ENCODE results near the gene YPEL1. TPM values are rescaled to one million over a fixed set of nuclear protein-coding genes. Genes with fewer than 3 reads are reported as not detected.
"Not testable (repeated sequence)": the region's sequence is repeated elsewhere in the genome, so short reads cannot be mapped to it uniquely, and the experiment has no call there.

YPEL1 gene
- total and polyA plus RNA-seq, 2 donors (not counting 1 experiment from before 2014, with no cell fraction given) = 14.9 to 17.0 TPM

DNA sequence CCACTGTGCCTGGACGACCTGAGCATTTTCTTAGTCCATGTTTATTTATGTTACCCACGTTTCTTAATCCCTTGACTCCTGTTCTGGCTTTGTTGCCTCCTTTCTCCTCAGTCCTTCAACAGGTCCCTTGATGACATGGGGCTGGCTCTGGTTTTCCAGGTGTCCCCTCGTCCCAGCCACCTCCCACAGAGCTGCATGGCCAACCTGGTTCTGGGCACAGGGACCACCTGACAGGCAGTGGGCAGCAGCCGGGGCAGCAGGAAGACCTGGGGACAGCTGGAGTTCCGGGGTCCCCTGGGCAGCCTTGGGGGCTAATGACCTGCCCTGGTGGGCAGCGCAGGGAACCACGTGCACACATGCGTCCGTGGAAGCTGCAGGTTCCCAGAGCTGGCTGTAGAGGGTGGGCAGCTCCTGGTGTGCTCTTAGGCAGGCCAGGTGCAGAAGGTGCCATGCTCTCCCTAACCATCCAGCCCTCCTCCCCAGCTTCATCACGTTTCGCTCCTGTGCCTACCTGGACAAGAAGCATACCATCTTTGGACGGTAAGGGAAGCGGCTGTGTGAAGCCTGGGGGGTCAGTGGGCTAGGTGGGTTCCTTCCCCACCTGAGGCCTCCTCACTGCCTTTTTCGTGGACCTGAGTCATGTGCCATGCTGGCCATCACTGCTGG lies 42.1 kb downstream of the YPEL1 start:
- no peak overlapping the region for H3K27ac Mint-ChIP-seq
- H3K9ac ChIP-seq (ENCODE audit: low read length) = no peak overlapping the region
- H3K4me2 ChIP-seq (replicated peaks; ENCODE audit: low read depth, low read length, poor library complexity, severe bottlenecking) = no peak overlapping the region
- DNase-seq (no peak), ATAC-seq (ENCODE audit: low read depth) (no peak)
- no peak overlapping the region for H2AFZ ChIP-seq (ENCODE audit: insufficient read depth, low read depth, low read length, poor library complexity, severe bottlenecking)
- H3K27ac ChIP-seq (ENCODE audit: low read length in 2 of 2) = no peak overlapping the region
- CTCF ChIA-PET = no interaction called here
- TF ChIP-seq EZH2 (IDR thresholded peaks at IDR 0.05; ENCODE audit: borderline replicate concordance, insufficient read depth, low read depth, low read length, poor library complexity, severe bottlenecking) = no peak
- TF ChIP-seq, protein P1, sequence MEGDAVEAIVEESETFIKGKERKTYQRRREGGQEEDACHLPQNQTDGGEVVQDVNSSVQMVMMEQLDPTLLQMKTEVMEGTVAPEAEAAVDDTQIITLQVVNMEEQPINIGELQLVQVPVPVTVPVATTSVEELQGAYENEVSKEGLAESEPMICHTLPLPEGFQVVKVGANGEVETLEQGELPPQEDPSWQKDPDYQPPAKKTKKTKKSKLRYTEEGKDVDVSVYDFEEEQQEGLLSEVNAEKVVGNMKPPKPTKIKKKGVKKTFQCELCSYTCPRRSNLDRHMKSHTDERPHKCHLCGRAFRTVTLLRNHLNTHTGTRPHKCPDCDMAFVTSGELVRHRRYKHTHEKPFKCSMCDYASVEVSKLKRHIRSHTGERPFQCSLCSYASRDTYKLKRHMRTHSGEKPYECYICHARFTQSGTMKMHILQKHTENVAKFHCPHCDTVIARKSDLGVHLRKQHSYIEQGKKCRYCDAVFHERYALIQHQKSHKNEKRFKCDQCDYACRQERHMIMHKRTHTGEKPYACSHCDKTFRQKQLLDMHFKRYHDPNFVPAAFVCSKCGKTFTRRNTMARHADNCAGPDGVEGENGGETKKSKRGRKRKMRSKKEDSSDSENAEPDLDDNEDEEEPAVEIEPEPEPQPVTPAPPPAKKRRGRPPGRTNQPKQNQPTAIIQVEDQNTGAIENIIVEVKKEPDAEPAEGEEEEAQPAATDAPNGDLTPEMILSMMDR (IDR thresholded peaks at IDR 0.05) = no peak
- H3K9me3 Mint-ChIP-seq (ENCODE audit: insufficient read depth) = no peaks in the 10 kb centered on the region
- peaks cover 0 to 1% of the 10 kb centered on the region in 2 donors for H3K4me1 ChIP-seq (ENCODE audit: control insufficient read depth in 2 of 2, insufficient read depth in 2 of 2, low read length in 2 of 2)
- peaks cover 5% of the 10 kb centered on the region for H4K20me1 ChIP-seq (ENCODE audit: control insufficient read depth, insufficient read depth, low read length, poor library complexity, severe bottlenecking)
- intact Hi-C loops (cut with micrococcal nuclease) = no loop called here
- no peaks in the 10 kb centered on the region for H3K79me2 ChIP-seq (ENCODE audit: control insufficient read depth, insufficient read depth, low read length)
- H3K27me3 ChIP-seq (replicated peaks in 1 of 4; ENCODE audit: control extremely low read depth in 1 of 4, control insufficient read depth in 3 of 4, insufficient read depth in 4 of 4, low read length in 3 of 4) = no peaks in the 10 kb centered on the region
- WGBS (ENCODE audit: insufficient coverage) = 98% methylated on average over 12 of the region's 14 CpGs
- H3K36me3 ChIP-seq (replicated peaks in 1 of 2; ENCODE audit: control extremely low read depth in 1 of 2, control insufficient read depth in 1 of 2, extremely low read depth in 1 of 2, insufficient read depth in 2 of 2, low read length in 1 of 2) = peaks cover 2 to 68% of the 10 kb centered on the region in 2 experiments
- H3K4me3 Mint-ChIP-seq = no peak overlapping the region
- no peaks in the 10 kb centered on the region for H3K9me3 ChIP-seq (ENCODE audit: control extremely low read depth in 1 of 3, control insufficient read depth in 2 of 3, insufficient read depth in 1 of 3, low read length in 2 of 3)
- POLR2A ChIA-PET = no interaction called here
- H3K4me1 Mint-ChIP-seq = peaks cover 13% of the 10 kb centered on the region
- H3K4me3 ChIP-seq (ENCODE audit: control extremely low read depth in 1 of 5, extremely low read depth in 1 of 5, insufficient read depth in 1 of 5, low read depth in 2 of 5, low read length in 4 of 5) = no peak overlapping the region
- H3K27me3 Mint-ChIP-seq = no peaks in the 10 kb centered on the region

- H3K9me3 Mint-ChIP-seq (ENCODE audit: insufficient read depth); H3K4me3 Mint-ChIP-seq; H3K4me3 ChIP-seq (ENCODE audit: control extremely low read depth in 1 of 5, extremely low read depth in 1 of 5, insufficient read depth in 1 of 5, low read depth in 2 of 5, low read length in 4 of 5); H2AFZ ChIP-seq (ENCODE audit: insufficient read depth, low read depth, low read length, poor library complexity, severe bottlenecking); H3K27me3 ChIP-seq (replicated peaks in 1 of 4; ENCODE audit: control extremely low read depth in 1 of 4, control insufficient read depth in 3 of 4, insufficient read depth in 4 of 4, low read length in 3 of 4); H3K79me2 ChIP-seq (ENCODE audit: control insufficient read depth, insufficient read depth, low read length); H3K9me3 ChIP-seq (ENCODE audit: control extremely low read depth in 1 of 3, control insufficient read depth in 2 of 3, insufficient read depth in 1 of 3, low read length in 2 of 3); ATAC-seq (ENCODE audit: low read depth); H3K4me1 ChIP-seq (ENCODE audit: control insufficient read depth in 2 of 2, insufficient read depth in 2 of 2, low read length in 2 of 2); intact Hi-C loops (cut with micrococcal nuclease); H3K4me2 ChIP-seq (replicated peaks; ENCODE audit: low read depth, low read length, poor library complexity, severe bottlenecking); H3K27ac ChIP-seq (ENCODE audit: low read length in 2 of 2); POLR2A ChIA-PET; H4K20me1 ChIP-seq (ENCODE audit: control insufficient read depth, insufficient read depth, low read length, poor library complexity, severe bottlenecking); DNase-seq; H3K9ac ChIP-seq (ENCODE audit: low read length); H3K27ac Mint-ChIP-seq; H3K27me3 Mint-ChIP-seq: not testable (repeated sequence)
- CTCF ChIA-PET = interaction anchor here (0.6 kb wide), 1 partner anchor 139 kb away, joined by 4 read pairs; no protein-coding TSS in a partner anchor
- 96% methylated on average over 5 of the region's 9 CpGs for WGBS (ENCODE audit: insufficient coverage)
- peaks cover 13% of the 10 kb centered on the region for H3K4me1 Mint-ChIP-seq
- H3K36me3 ChIP-seq (replicated peaks in 1 of 2; ENCODE audit: control extremely low read depth in 1 of 2, control insufficient read depth in 1 of 2, extremely low read depth in 1 of 2, insufficient read depth in 2 of 2, low read length in 1 of 2) = peaks cover 2 to 67% of the 10 kb centered on the region in 2 experiments
Observed at GRCh38 chr22:21692856-21693255, 42.7 kb downstream of the YPEL1 start.

Measured in B cell (primary cell).